Neural cell (in vitro differentiated cells): ENCODE results near the gene RGL1. TPM values are rescaled to one million over a fixed set of nuclear protein-coding genes. Genes with fewer than 3 reads are reported as not detected.

Source experiments
- H2AFZ ChIP-seq: fragments of 200-600, 300-800 bp; sonication (generic), shearing (Covaris generic); 2 replicates; pipeline ENCODE4 v1.6.0; 2014; ENCODE audit warnings: low read depth, mild to moderate bottlenecking, antibody characterized with exemption, low read length, moderate library complexity
- H3F3A ChIP-seq: fragments of 200-600 bp; shearing (Covaris generic); 2 replicates; pipeline ENCODE4 v1.6.1; 2016; ENCODE audit warnings: mild to moderate bottlenecking, moderate library complexity, mixed read lengths, antibody characterized with exemption, low read length; ENCODE audit not compliant: insufficient read depth, poor library complexity, severe bottlenecking
- H3K27ac ChIP-seq: fragments of 200-600, 300-800 bp; sonication (generic), shearing (Covaris generic); 2 replicates; pipeline ENCODE4 v1.5.1; 2014; ENCODE audit warnings: mild to moderate bottlenecking, low read length, moderate library complexity
- H3K27me3 ChIP-seq: fragments of 300-800, 200-600 bp; sonication (generic), shearing (Covaris generic); 2 replicates; pipeline ENCODE4 v1.6.0; 2014; ENCODE audit warnings: mild to moderate bottlenecking, low read depth, low read length, moderate library complexity; ENCODE audit not compliant: insufficient read depth
- H3K36me3 ChIP-seq: fragments of 300-800, 200-600 bp; sonication (generic), shearing (Covaris generic); 2 replicates; pipeline ENCODE4 v1.5.1; 2014; ENCODE audit warnings: mild to moderate bottlenecking, antibody characterized with exemption, low read length, moderate library complexity; ENCODE audit not compliant: insufficient read depth
- H3K4me2 ChIP-seq: fragments of 300-800, 200-600 bp; sonication (generic), shearing (Covaris generic); 2 replicates; pipeline ENCODE4 v1.6.0; 2014; ENCODE audit warnings: mild to moderate bottlenecking, low read length
- H3K4me3 ChIP-seq: fragments of 300-800, 200-600 bp; sonication (generic), shearing (Covaris generic); 2 replicates; pipeline ENCODE4 v1.5.1; 2014; ENCODE audit warnings: mild to moderate bottlenecking, low read length, moderate library complexity
- H3K79me2 ChIP-seq: fragments of 200-600 bp; shearing (Covaris generic); replicated peaks from 2 replicates; pipeline ENCODE4 v1.6.0; 2014; ENCODE audit warnings: mild to moderate bottlenecking, low read length, moderate library complexity; ENCODE audit not compliant: insufficient read depth
- H3K9ac ChIP-seq: fragments of 300-800, 200-600 bp; sonication (generic), shearing (Covaris generic); 2 replicates; pipeline ENCODE4 v1.6.1; 2016; ENCODE audit warnings: mild to moderate bottlenecking, low read length, mixed read lengths
- H3K9me2 ChIP-seq: fragments of 200-600 bp; shearing (Covaris generic); 2 replicates; pipeline ENCODE4 v1.6.1; 2016; ENCODE audit warnings: mild to moderate bottlenecking, low read length, mixed read lengths; ENCODE audit not compliant: insufficient read depth
- H3K9me3 ChIP-seq: fragments of 200-600, 300-800 bp; sonication (generic), shearing (Covaris generic); 2 replicates; pipeline ENCODE4 v1.6.1; 2016; ENCODE audit warnings: mild to moderate bottlenecking, mixed run types, low read length, moderate library complexity, mixed read lengths
- H4K20me1 ChIP-seq: fragments of 200-600 bp; shearing (Covaris generic); 2 replicates; pipeline ENCODE4 v1.6.1; 2016; ENCODE audit warnings: mild to moderate bottlenecking, mixed run types; ENCODE audit not compliant: insufficient read depth
- EP300 ChIP-seq: fragments of 450-650 bp; conservative IDR thresholded peaks from 2 replicates; pipeline ENCODE4 v1.6.1; 2014; ENCODE audit warnings: antibody characterized with exemption, mild to moderate bottlenecking, moderate library complexity; ENCODE audit not compliant: poor library complexity, severe bottlenecking
- EZH2 ChIP-seq: fragments of 200-600, 300-800 bp; shearing (Covaris generic), sonication (generic); IDR thresholded peaks from 2 replicates; pipeline ENCODE4 v1.6.1; 2014; ENCODE audit warnings: antibody characterized with exemption, low read length, borderline replicate concordance, mild to moderate bottlenecking; ENCODE audit not compliant: insufficient read depth, poor library complexity, severe bottlenecking
- MXI1 ChIP-seq: fragments of 450-650 bp; conservative IDR thresholded peaks from 2 replicates; pipeline ENCODE4 v1.6.1; 2014; ENCODE audit warnings: antibody characterized with exemption, mild to moderate bottlenecking; ENCODE audit not compliant: poor library complexity, severe bottlenecking
- POLR2AphosphoS5 ChIP-seq: IDR thresholded peaks from 2 replicates; pipeline ENCODE4 v1.6.1; 2012
- RAD21 ChIP-seq: fragments of 450-650 bp; conservative IDR thresholded peaks from 2 replicates; pipeline ENCODE4 v1.6.1; 2014; ENCODE audit warnings: antibody characterized with exemption, mild to moderate bottlenecking, moderate library complexity
- SMC3 ChIP-seq: fragments of 450-650 bp; conservative IDR thresholded peaks from 2 replicates; pipeline ENCODE4 v1.6.1; 2014; ENCODE audit warnings: antibody characterized with exemption, mild to moderate bottlenecking, moderate library complexity; ENCODE audit not compliant: poor library complexity
- TAF1 ChIP-seq: IDR thresholded peaks from 2 replicates; pipeline ENCODE4 v1.6.1; 2012; ENCODE audit warnings: low read depth
- polyA plus RNA-seq: library from polyadenylated mRNA; depleted of rRNA; stranded (reverse); fragments of >200 nt; gene quantifications from 2 replicates; pipeline ENCODE4 v1.2.3, GENCODE V29; 2014
- TF ChIP-seq, protein P1 (sequence below): IDR thresholded peaks from 2 replicates; pipeline ENCODE4 v1.6.1; 2012; ENCODE audit warnings: borderline replicate concordance
- TF ChIP-seq, protein P2 (sequence below): fragments of 450-650 bp; IDR thresholded peaks from 2 replicates; pipeline ENCODE4 v1.5.1; 2014; ENCODE audit warnings: antibody characterized with exemption, mild to moderate bottlenecking, moderate library complexity; ENCODE audit not compliant: poor library complexity, severe bottlenecking

Gene RGL1
- polyA plus RNA-seq, 1 donor from 2014 or later = 14.7 TPM

- Histone ChIP-seq H3K9me2 (no peaks in the 10 kb centered on the region), H3K27ac (no peak overlapping the region), H4K20me1 (no peaks in the 10 kb centered on the region), H3K79me2 (peaks cover 4% of the 10 kb centered on the region), H3K9ac (no peak overlapping the region), H2AFZ (no peak overlapping the region), H3K4me2 (no peak overlapping the region), H3K27me3 (no peaks in the 10 kb centered on the region), H3F3A (no peaks in the 10 kb centered on the region), H3K9me3 (no peaks in the 10 kb centered on the region), H3K36me3 (no peaks in the 10 kb centered on the region), H3K4me3 (no peak overlapping the region)
- TF ChIP-seq POLR2AphosphoS5 = no peak
- TF ChIP-seq, protein P1, sequence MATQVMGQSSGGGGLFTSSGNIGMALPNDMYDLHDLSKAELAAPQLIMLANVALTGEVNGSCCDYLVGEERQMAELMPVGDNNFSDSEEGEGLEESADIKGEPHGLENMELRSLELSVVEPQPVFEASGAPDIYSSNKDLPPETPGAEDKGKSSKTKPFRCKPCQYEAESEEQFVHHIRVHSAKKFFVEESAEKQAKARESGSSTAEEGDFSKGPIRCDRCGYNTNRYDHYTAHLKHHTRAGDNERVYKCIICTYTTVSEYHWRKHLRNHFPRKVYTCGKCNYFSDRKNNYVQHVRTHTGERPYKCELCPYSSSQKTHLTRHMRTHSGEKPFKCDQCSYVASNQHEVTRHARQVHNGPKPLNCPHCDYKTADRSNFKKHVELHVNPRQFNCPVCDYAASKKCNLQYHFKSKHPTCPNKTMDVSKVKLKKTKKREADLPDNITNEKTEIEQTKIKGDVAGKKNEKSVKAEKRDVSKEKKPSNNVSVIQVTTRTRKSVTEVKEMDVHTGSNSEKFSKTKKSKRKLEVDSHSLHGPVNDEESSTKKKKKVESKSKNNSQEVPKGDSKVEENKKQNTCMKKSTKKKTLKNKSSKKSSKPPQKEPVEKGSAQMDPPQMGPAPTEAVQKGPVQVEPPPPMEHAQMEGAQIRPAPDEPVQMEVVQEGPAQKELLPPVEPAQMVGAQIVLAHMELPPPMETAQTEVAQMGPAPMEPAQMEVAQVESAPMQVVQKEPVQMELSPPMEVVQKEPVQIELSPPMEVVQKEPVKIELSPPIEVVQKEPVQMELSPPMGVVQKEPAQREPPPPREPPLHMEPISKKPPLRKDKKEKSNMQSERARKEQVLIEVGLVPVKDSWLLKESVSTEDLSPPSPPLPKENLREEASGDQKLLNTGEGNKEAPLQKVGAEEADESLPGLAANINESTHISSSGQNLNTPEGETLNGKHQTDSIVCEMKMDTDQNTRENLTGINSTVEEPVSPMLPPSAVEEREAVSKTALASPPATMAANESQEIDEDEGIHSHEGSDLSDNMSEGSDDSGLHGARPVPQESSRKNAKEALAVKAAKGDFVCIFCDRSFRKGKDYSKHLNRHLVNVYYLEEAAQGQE = no peak
- TF ChIP-seq EZH2 = no peak
- TF ChIP-seq MXI1 = no peak
- TF ChIP-seq TAF1 = no peak
Measured at GRCh38 chr1:183812128-183812527, 7.2 kb downstream of the RGL1 start.

DNA sequence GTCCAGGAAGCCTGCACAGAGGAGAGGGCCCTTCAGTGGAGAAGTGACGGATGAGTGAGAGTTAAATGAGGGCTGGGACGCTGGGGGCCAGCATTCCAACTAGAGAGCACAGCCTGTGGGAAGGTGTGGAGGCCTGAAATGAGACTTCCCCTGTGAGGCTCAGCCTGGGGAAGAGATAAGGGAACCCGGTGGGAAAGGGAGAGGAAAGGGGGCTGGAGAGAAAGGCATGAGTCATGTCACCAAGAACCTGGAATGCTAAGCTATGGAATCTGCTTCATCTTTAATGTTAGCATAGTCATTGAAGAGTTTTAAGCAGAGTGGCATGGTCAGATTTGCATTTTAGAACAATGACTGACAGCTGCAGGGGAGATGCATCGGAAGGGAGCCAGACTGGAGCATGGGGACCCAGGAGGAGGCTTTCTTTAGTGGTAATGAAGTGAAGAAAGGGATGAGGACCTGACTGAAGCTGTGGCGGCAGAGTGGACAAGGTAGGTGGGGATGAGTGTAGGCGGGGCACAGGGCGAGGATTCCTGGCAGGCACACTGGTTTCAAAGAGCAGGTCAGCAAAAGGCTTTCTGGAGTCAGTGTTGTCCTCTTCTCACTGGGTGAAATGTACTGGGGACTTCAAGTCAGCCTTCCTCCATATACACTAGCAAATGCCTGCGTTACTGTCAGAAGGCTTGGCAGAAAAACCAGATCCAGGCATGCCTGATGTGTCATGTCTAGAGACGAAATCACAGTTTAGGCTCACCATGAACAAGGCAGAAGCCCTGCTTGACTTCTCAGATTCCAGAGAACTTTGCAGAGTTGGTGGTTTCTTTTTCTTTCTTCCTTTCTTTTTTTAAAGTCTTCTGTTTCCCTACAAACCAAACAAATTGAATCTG lies 8.0 kb downstream of the RGL1 start:
- Histone ChIP-seq H3K9me2 (no peaks in the 10 kb centered on the region), H3K4me3 (no peak overlapping the region)

More for the DNA sequence above, 8.0 kb downstream of the RGL1 start:
- Histone ChIP-seq H3K27me3 (no peaks in the 10 kb centered on the region), H3F3A (no peaks in the 10 kb centered on the region), H2AFZ (no peak overlapping the region), H3K9me3 (no peaks in the 10 kb centered on the region), H3K36me3 (no peaks in the 10 kb centered on the region), H3K79me2 (no peaks in the 10 kb centered on the region), H3K4me2 (no peak overlapping the region), H4K20me1 (no peaks in the 10 kb centered on the region), H3K9ac (no peak overlapping the region), H3K27ac (no peak overlapping the region)
- TF ChIP-seq EP300 (no peak), MXI1 (no peak), TAF1 (no peak), EZH2 (no peak), SMC3 (no peak), RAD21 (no peak), POLR2AphosphoS5 (no peak)
- TF ChIP-seq, protein P2, sequence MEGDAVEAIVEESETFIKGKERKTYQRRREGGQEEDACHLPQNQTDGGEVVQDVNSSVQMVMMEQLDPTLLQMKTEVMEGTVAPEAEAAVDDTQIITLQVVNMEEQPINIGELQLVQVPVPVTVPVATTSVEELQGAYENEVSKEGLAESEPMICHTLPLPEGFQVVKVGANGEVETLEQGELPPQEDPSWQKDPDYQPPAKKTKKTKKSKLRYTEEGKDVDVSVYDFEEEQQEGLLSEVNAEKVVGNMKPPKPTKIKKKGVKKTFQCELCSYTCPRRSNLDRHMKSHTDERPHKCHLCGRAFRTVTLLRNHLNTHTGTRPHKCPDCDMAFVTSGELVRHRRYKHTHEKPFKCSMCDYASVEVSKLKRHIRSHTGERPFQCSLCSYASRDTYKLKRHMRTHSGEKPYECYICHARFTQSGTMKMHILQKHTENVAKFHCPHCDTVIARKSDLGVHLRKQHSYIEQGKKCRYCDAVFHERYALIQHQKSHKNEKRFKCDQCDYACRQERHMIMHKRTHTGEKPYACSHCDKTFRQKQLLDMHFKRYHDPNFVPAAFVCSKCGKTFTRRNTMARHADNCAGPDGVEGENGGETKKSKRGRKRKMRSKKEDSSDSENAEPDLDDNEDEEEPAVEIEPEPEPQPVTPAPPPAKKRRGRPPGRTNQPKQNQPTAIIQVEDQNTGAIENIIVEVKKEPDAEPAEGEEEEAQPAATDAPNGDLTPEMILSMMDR = no peak
- TF ChIP-seq, protein P1 = no peak
